MM.1S (cell line): Measurements from ENCODE around the gene CABLES1.

Experiments
- DNase-seq: peaks from one replicate; pipeline ENCODE4 v3.0.0-alpha.2; 2015
- H2AFZ ChIP-seq: fragments of 300-600 bp; sonication (generic); 2 replicates; pipeline ENCODE4 v1.6.0; 2016; ENCODE audit warnings: antibody characterized with exemption, low read length
- H3F3A ChIP-seq: fragments of 300-600 bp; sonication (generic); 2 replicates; pipeline ENCODE4 v1.6.1; 2016; ENCODE audit warnings: mild to moderate bottlenecking, antibody characterized with exemption, low read length, moderate library complexity, mixed read lengths; ENCODE audit not compliant: insufficient read depth
- H3K27ac ChIP-seq: fragments of 300-600 bp; sonication (generic); 2 replicates; pipeline ENCODE4 v1.5.1; 2016; ENCODE audit warnings: mild to moderate bottlenecking, low read length
- H3K27me3 ChIP-seq: fragments of 300-600 bp; sonication (generic); replicated peaks from 2 replicates; pipeline ENCODE4 v1.6.0; 2016; ENCODE audit warnings: low read length; ENCODE audit not compliant: insufficient read depth
- H3K36me3 ChIP-seq: fragments of 300-600 bp; sonication (generic); replicated peaks from 2 replicates; pipeline ENCODE4 v1.6.1; 2016; ENCODE audit warnings: mild to moderate bottlenecking, low read length, mixed read lengths; ENCODE audit not compliant: insufficient read depth
- H3K4me1 ChIP-seq: fragments of 300-600 bp; sonication (generic); 2 replicates; pipeline ENCODE4 v1.6.1; 2016; ENCODE audit warnings: low read length, mixed read lengths
- H3K4me2 ChIP-seq: fragments of 300-600 bp; sonication (generic); 2 replicates; pipeline ENCODE4 v1.6.0; 2016; ENCODE audit warnings: low read depth, low read length
- H3K4me3 ChIP-seq: fragments of 300-600 bp; sonication (generic); 2 replicates; pipeline ENCODE4 v1.5.1; 2016; ENCODE audit warnings: low read length, mixed read lengths
- H3K79me2 ChIP-seq: fragments of 300-600 bp; sonication (generic); 2 replicates; pipeline ENCODE4 v1.6.1; 2016; ENCODE audit warnings: mixed run types, low read length, mixed read lengths
- H3K9ac ChIP-seq: fragments of 300-600 bp; sonication (generic); 2 replicates; pipeline ENCODE4 v1.6.1; 2016; ENCODE audit warnings: low read length, mixed read lengths
- H3K9me2 ChIP-seq: fragments of 300-600 bp; sonication (generic); replicated peaks from 2 replicates; pipeline ENCODE4 v1.6.1; 2016; ENCODE audit warnings: mild to moderate bottlenecking, low read length, mixed read lengths; ENCODE audit not compliant: insufficient read depth
- H3K9me3 ChIP-seq: fragments of 300-600 bp; sonication (generic); replicated peaks from 2 replicates; pipeline ENCODE4 v1.6.1; 2016; ENCODE audit warnings: mild to moderate bottlenecking, low read length, mixed read lengths; ENCODE audit not compliant: insufficient read depth
- H4K20me1 ChIP-seq: fragments of 300-600 bp; sonication (generic); 2 replicates; pipeline ENCODE4 v1.6.1; 2016; ENCODE audit warnings: mild to moderate bottlenecking, low read length, moderate library complexity, mixed read lengths; ENCODE audit not compliant: insufficient read depth
- EZH2 ChIP-seq: fragments of 300-600 bp; sonication (generic); optimal IDR thresholded peaks from 2 replicates; pipeline ENCODE3; 2017; ENCODE audit warnings: low read depth, mild to moderate bottlenecking, antibody characterized with exemption, low read length, mixed read lengths
- EZH2phosphoT487 ChIP-seq: fragments of 300-600 bp; sonication (generic); IDR thresholded peaks from 2 replicates; pipeline ENCODE4 v1.6.1; 2018; ENCODE audit warnings: antibody characterized with exemption, low read length
- TF ChIP-seq, protein P1 (sequence below): fragments of 300-600 bp; sonication (generic); IDR thresholded peaks from 2 replicates; pipeline ENCODE4 v1.5.1; 2016; ENCODE audit warnings: antibody characterized with exemption, low read length, mixed read lengths

The CABLES1 gene

DNA sequence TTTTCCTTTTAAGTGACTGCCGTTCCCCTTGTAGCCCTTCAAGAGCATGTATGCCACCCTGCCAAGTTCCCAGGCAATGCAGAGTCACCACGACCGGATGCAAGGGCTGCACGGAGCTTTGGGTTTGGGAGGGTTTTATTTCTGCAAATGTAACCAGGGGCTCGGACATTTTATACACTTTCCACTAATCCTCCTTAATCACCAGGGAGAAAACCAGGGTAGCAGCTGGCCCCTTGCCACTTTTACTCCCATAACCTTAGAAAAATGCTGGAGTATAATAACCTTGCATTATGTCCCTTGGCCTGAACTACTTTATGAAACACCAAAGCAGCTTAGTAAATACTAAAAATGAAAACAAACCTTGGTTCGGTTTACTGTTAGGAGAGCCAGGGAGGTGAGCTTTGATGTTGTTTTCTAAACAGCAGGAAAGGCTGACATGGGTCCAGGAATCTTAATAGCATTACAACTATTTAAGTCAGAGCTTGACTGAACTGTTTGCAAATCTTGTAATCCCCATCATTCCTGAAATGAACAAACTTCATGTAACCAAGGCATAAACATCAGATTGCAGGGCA is 165.0 kb downstream of the CABLES1 start:
- H3K9ac ChIP-seq, result no peak overlapping the region
- H3K4me3 ChIP-seq, result no peak overlapping the region
- H3K27me3 ChIP-seq, result no peaks in the 10 kb centered on the region
- TF ChIP-seq EZH2phosphoT487 (no peak), EZH2 (no peak)
- TF ChIP-seq, protein P1, sequence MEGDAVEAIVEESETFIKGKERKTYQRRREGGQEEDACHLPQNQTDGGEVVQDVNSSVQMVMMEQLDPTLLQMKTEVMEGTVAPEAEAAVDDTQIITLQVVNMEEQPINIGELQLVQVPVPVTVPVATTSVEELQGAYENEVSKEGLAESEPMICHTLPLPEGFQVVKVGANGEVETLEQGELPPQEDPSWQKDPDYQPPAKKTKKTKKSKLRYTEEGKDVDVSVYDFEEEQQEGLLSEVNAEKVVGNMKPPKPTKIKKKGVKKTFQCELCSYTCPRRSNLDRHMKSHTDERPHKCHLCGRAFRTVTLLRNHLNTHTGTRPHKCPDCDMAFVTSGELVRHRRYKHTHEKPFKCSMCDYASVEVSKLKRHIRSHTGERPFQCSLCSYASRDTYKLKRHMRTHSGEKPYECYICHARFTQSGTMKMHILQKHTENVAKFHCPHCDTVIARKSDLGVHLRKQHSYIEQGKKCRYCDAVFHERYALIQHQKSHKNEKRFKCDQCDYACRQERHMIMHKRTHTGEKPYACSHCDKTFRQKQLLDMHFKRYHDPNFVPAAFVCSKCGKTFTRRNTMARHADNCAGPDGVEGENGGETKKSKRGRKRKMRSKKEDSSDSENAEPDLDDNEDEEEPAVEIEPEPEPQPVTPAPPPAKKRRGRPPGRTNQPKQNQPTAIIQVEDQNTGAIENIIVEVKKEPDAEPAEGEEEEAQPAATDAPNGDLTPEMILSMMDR, result no peak
- no peaks in the 10 kb centered on the region for H3K9me2 ChIP-seq
- no peaks in the 10 kb centered on the region for H3F3A ChIP-seq
- no peaks in the 10 kb centered on the region for H4K20me1 ChIP-seq
- no peak overlapping the region for H3K4me2 ChIP-seq
- H3K27ac ChIP-seq, result no peak overlapping the region
- no peaks in the 10 kb centered on the region for H3K79me2 ChIP-seq
- H3K4me1 ChIP-seq, result no peaks in the 10 kb centered on the region
- no peak overlapping the region for H2AFZ ChIP-seq
- DNase-seq, result no peak
- H3K9me3 ChIP-seq, result no peaks in the 10 kb centered on the region
- H3K36me3 ChIP-seq, result no peaks in the 10 kb centered on the region

DNA sequence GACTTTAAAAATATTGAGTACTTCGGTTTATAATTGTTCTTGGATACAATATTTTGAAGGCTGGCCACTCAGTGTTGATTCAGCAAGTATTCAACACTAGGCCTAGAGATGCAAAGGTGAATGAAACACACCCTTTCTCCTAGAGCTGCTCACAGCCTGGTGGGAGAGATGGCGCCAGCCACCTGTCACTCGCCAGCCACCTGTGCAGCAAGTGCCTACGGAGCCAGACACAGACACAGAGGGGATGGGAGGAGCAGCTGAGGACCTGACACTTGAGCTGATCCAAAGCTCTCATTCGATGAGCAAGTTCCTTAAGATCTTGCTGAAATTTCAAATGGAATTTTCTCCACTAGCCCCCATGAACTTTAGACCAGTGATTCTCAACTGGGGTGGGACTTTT is 166.7 kb downstream of the CABLES1 start:
- no peak overlapping the region for H3K4me2 ChIP-seq
- TF ChIP-seq, protein P1, result no peak
- TF ChIP-seq EZH2, result no peak
- TF ChIP-seq EZH2phosphoT487, result no peak
- H4K20me1 ChIP-seq, result no peaks in the 10 kb centered on the region
- H3K27ac ChIP-seq, result no peak overlapping the region
- H3K9ac ChIP-seq, result no peak overlapping the region
- H3K27me3 ChIP-seq, result no peaks in the 10 kb centered on the region
- H2AFZ ChIP-seq, result no peak overlapping the region
- H3K9me2 ChIP-seq, result no peaks in the 10 kb centered on the region
- no peaks in the 10 kb centered on the region for H3K9me3 ChIP-seq
- H3F3A ChIP-seq, result no peaks in the 10 kb centered on the region
- H3K79me2 ChIP-seq, result no peaks in the 10 kb centered on the region
- no peak for DNase-seq
- H3K4me3 ChIP-seq, result no peak overlapping the region
- no peaks in the 10 kb centered on the region for H3K4me1 ChIP-seq
- no peaks in the 10 kb centered on the region for H3K36me3 ChIP-seq

DNA sequence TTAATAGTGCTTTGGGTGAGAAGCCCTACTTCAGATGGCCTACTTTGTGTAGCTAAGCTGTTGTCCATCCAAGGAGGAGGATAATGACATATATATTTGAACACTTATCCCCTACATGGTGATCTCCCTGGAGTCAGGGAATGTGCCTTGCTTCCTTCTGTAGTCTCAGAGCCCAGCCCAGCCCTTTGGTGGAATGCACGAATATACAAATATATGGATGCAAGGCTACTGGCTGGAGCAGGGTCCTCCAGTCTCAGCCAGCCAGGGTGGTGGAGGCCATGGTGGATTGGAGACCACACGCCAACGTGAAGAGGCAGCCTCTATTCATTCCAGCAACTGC is 167.2 kb downstream of the CABLES1 start:
- Histone ChIP-seq H3K4me1 (no peaks in the 10 kb centered on the region), H3K9me2 (no peaks in the 10 kb centered on the region), H2AFZ (no peak overlapping the region), H4K20me1 (no peaks in the 10 kb centered on the region), H3F3A (no peaks in the 10 kb centered on the region), H3K4me3 (no peak overlapping the region), H3K9ac (no peak overlapping the region), H3K27me3 (no peaks in the 10 kb centered on the region), H3K9me3 (no peaks in the 10 kb centered on the region), H3K27ac (no peak overlapping the region), H3K36me3 (no peaks in the 10 kb centered on the region), H3K79me2 (no peaks in the 10 kb centered on the region), H3K4me2 (no peak overlapping the region)
- TF ChIP-seq EZH2phosphoT487, result no peak
- TF ChIP-seq EZH2, result no peak
- TF ChIP-seq, protein P1, result no peak
- DNase-seq, result no peak
